WTC11 (cell line): ENCODE measurements around the gene ZNF335. TPM values are rescaled to one million over a fixed set of nuclear protein-coding genes. Genes with fewer than 3 reads are reported as not detected.
A peak's percentile ranks its signal among the peaks of the same experiment; 100 is the strongest.

ENCODE experiments used
- ATAC-seq: fragments of 200-7000 bp; cut with Tn5 transposase; 2 replicates; pipeline ENCODE4 v1.10.0; 2021; ENCODE audit warnings: mild to moderate bottlenecking, moderate library complexity
- CTCF ChIA-PET: fragments of 300-600 bp; sonication (Branson Sonifier 250); formaldehyde crosslinking; loops from one replicate; lab custom pipeline; 2021; ENCODE audit warnings: antibody characterized with exemption; lab: Charles Lee
- POLR2A ChIA-PET: fragments of 350-600 bp; sonication (Branson Sonifier 250); formaldehyde crosslinking; loops from one replicate; lab custom pipeline; 2021; ENCODE audit warnings: antibody characterized with exemption; lab: Charles Lee
- DNase-seq: peaks from one replicate; pipeline ENCODE4 v3.0.0; 2021; ENCODE audit warnings: low spot score
- H3K27ac Mint-ChIP-seq: 2 replicates; pipeline ENCODE4 v1.8.0; 2021; ENCODE audit warnings: mixed read lengths
- H3K27me3 Mint-ChIP-seq: 2 replicates; pipeline ENCODE4 v1.8.0; 2021; ENCODE audit warnings: low read depth, mild to moderate bottlenecking, moderate library complexity, mixed read lengths
- H3K36me3 Mint-ChIP-seq: 2 replicates; pipeline ENCODE4 v1.8.0; 2021; ENCODE audit warnings: mixed read lengths
- H3K4me1 Mint-ChIP-seq: 2 replicates; pipeline ENCODE4 v1.8.0; 2022; ENCODE audit warnings: mixed read lengths
- H3K4me3 Mint-ChIP-seq: 2 replicates; pipeline ENCODE4 v1.8.0; 2021; ENCODE audit warnings: mild to moderate bottlenecking, moderate library complexity, mixed read lengths
- H3K9me3 Mint-ChIP-seq: 2 replicates; pipeline ENCODE4 v1.8.0; 2021; ENCODE audit warnings: mixed read lengths
- ATF1 ChIP-seq: sonication (generic); formaldehyde crosslinking; IDR thresholded peaks from 2 replicates; pipeline ENCODE4 v1.8.1; 2023; ENCODE audit warnings: mild to moderate bottlenecking, moderate library complexity, missing genetic modification reagents
- FOXJ3 ChIP-seq: sonication (generic); formaldehyde crosslinking; IDR thresholded peaks from 2 replicates; pipeline ENCODE4 v1.9.0; 2021; ENCODE audit warnings: missing genetic modification reagents, mild to moderate bottlenecking, borderline replicate concordance
- FOXP1 ChIP-seq: sonication (generic); formaldehyde crosslinking; IDR thresholded peaks from 2 replicates; pipeline ENCODE4 v1.8.0; 2022; ENCODE audit warnings: missing genetic modification reagents, mild to moderate bottlenecking, moderate library complexity, borderline replicate concordance
- IRF1 ChIP-seq: sonication (generic); formaldehyde crosslinking; IDR thresholded peaks from 2 replicates; pipeline ENCODE4 v1.8.0; 2023; ENCODE audit warnings: missing genetic modification reagents
- JUN ChIP-seq: sonication (generic); formaldehyde crosslinking; IDR thresholded peaks from 2 replicates; pipeline ENCODE4 v1.8.0; 2023; ENCODE audit warnings: mild to moderate bottlenecking, missing genetic modification reagents
- MYBL2 ChIP-seq: sonication (generic); formaldehyde crosslinking; IDR thresholded peaks from 2 replicates; pipeline ENCODE4 v1.8.1; 2023; ENCODE audit warnings: mild to moderate bottlenecking, moderate library complexity, missing genetic modification reagents
- NFE2L1 ChIP-seq: sonication (generic); formaldehyde crosslinking; IDR thresholded peaks from 2 replicates; pipeline ENCODE4 v1.8.1; 2023; ENCODE audit warnings: missing genetic modification reagents
- NFYB ChIP-seq: sonication (generic); formaldehyde crosslinking; conservative IDR thresholded peaks from 2 replicates; pipeline ENCODE4 v1.8.0; 2022; ENCODE audit warnings: low read depth, missing genetic modification reagents
- NR1H2 ChIP-seq: sonication (generic); formaldehyde crosslinking; IDR thresholded peaks from 2 replicates; pipeline ENCODE4 v1.9.0; 2021; ENCODE audit warnings: mild to moderate bottlenecking, moderate library complexity, missing genetic modification reagents
- PREB ChIP-seq: sonication (generic); formaldehyde crosslinking; IDR thresholded peaks from 2 replicates; pipeline ENCODE4 v1.8.1; 2022; ENCODE audit warnings: mild to moderate bottlenecking, missing genetic modification reagents, moderate library complexity, borderline replicate concordance
- RORB ChIP-seq: fragments of 250-450 bp; sonication (Bioruptor Pico); IDR thresholded peaks from 2 replicates; pipeline ENCODE4 v1.9.0; 2021; ENCODE audit warnings: mild to moderate bottlenecking
- SOX15 ChIP-seq: fragments of 250-450 bp; sonication (Bioruptor Pico); IDR thresholded peaks from 2 replicates; pipeline ENCODE4 v1.9.0; 2021; ENCODE audit warnings: mild to moderate bottlenecking
- SP1 ChIP-seq: sonication (generic); formaldehyde crosslinking; conservative IDR thresholded peaks from 2 replicates; pipeline ENCODE4 v1.8.1; 2022; ENCODE audit warnings: missing genetic modification reagents
- TP53 ChIP-seq: sonication (generic); formaldehyde crosslinking; IDR thresholded peaks from 2 replicates; pipeline ENCODE4 v1.8.1; 2023; ENCODE audit warnings: mild to moderate bottlenecking, missing genetic modification reagents
- USF1 ChIP-seq: sonication (generic); formaldehyde crosslinking; IDR thresholded peaks from 2 replicates; pipeline ENCODE4 v1.8.0; 2022; ENCODE audit warnings: mild to moderate bottlenecking, missing genetic modification reagents
- USF2 ChIP-seq: sonication (generic); formaldehyde crosslinking; IDR thresholded peaks from 2 replicates; pipeline ENCODE4 v1.8.1; 2023; ENCODE audit warnings: mild to moderate bottlenecking, missing genetic modification reagents, moderate library complexity
- ZBTB21 ChIP-seq: sonication (generic); formaldehyde crosslinking; IDR thresholded peaks from 2 replicates; pipeline ENCODE4 v1.8.1; 2023; ENCODE audit warnings: mild to moderate bottlenecking, missing genetic modification reagents, borderline replicate concordance
- ZNF281 ChIP-seq: sonication (generic); formaldehyde crosslinking; IDR thresholded peaks from 2 replicates; pipeline ENCODE4 v1.8.0; 2023; ENCODE audit warnings: mild to moderate bottlenecking, missing genetic modification reagents
- ZNF423 ChIP-seq: fragments of 250-450 bp; sonication (Bioruptor Pico); IDR thresholded peaks from 2 replicates; pipeline ENCODE4 v2.1.2; 2022; ENCODE audit warnings: mild to moderate bottlenecking, moderate library complexity
- ZNF512 ChIP-seq: sonication (generic); formaldehyde crosslinking; IDR thresholded peaks from 2 replicates; pipeline ENCODE4 v1.8.1; 2022; ENCODE audit warnings: missing genetic modification reagents, borderline replicate concordance
- total RNA-seq: library from RNA; stranded (reverse); gene quantifications from 3 replicates; pipeline ENCODE4 v1.2.3, GENCODE V29; 2021

ZNF335 gene
- total RNA-seq, 1 experiment from 2014 or later: 20.0 TPM

- no peak for DNase-seq
- H3K9me3 Mint-ChIP-seq: no peaks in the 10 kb centered on the region
- no peak for TF ChIP-seq TP53 (CRISPR knock-in tag)
- TF ChIP-seq ZNF512 (CRISPR knock-in tag): no peak
- TF ChIP-seq MYBL2 (CRISPR knock-in tag): no peak
- no peak for TF ChIP-seq JUN (CRISPR knock-in tag)
- TF ChIP-seq, all 79 proteins: peak for 0
- Mint-ChIP-seq H3K36me3 (peaks cover 56% of the 10 kb centered on the region), H3K4me1 (peaks cover 27% of the 10 kb centered on the region), H3K27me3 (no peaks in the 10 kb centered on the region), H3K27ac (no peak overlapping the region), H3K4me3 (no peak overlapping the region)
- ChIA-PET POLR2A (no interaction called here), CTCF (no interaction called here)
- ATAC-seq: no peak
Measured at GRCh38 chr20:45940469-45940868, 31.5 kb downstream of the ZNF335 start.

- TF ChIP-seq USF1 (CRISPR knock-in tag) (no peak), NR1H2 (CRISPR knock-in tag) (no peak), USF2 (CRISPR knock-in tag) (no peak), ATF1 (no peak), RORB (CRISPR knock-in tag) (no peak)
- TF ChIP-seq, all 79 proteins: peak for 0
- no peak for ATAC-seq
- Mint-ChIP-seq H3K27ac (no peak overlapping the region), H3K4me3 (no peak overlapping the region), H3K36me3 (peaks cover 52% of the 10 kb centered on the region), H3K4me1 (peaks cover 27% of the 10 kb centered on the region), H3K9me3 (no peaks in the 10 kb centered on the region), H3K27me3 (no peaks in the 10 kb centered on the region)
- ChIA-PET POLR2A (no interaction called here), CTCF (no interaction called here)
- no peak for DNase-seq
Measured at GRCh38 chr20:45940053-45940452, 31.9 kb downstream of the ZNF335 start.

GRCh38 chr20:45938727-45939438, 33.1 kb downstream of the ZNF335 start:
- Mint-ChIP-seq H3K36me3 (peaks cover 41% of the 10 kb centered on the region), H3K27ac (peak overlapping the region; percentile 89)

More at GRCh38 chr20:45938727-45939438, 33.1 kb downstream of the ZNF335 start:
- POLR2A ChIA-PET: interaction anchor here (0.6 to 1.0 kb wide), 3 partner anchors 13 to 28 kb away, joined by 3 read pairs; partner anchors contain the start of gene PLTP
- Mint-ChIP-seq H3K9me3 (no peaks in the 10 kb centered on the region), H3K4me3 (peak overlapping the region; percentile 34; the same call in 1 of the 2 replicates), H3K4me1 (peaks cover 27% of the 10 kb centered on the region)
- peak; percentile 54 for DNase-seq
- CTCF ChIA-PET: interaction anchor here (0.8 to 5.0 kb wide), 5 partner anchors 19 to 74 kb away, joined by 3 to 48 read pairs (median 11); partner anchors contain the start of gene PLTP
- TF ChIP-seq SOX15 (CRISPR knock-in tag) (no peak), NFE2L1 (CRISPR knock-in tag) (0 out of 2 replicates have a peak, but pooled peaks have one; percentile 29), ZNF281 (0 out of 2 replicates have a peak, but pooled peaks have one; percentile 33), MYBL2 (CRISPR knock-in tag) (no peak), FOXP1 (CRISPR knock-in tag) (no peak), USF2 (CRISPR knock-in tag) (no peak), IRF1 (CRISPR knock-in tag) (0 out of 2 replicates have a peak, but pooled peaks have one; percentile 24), ATF1 (no peak), PREB (CRISPR knock-in tag) (no peak), SP1 (peak; percentile 15; the same call in 1 of the 2 replicates), ZNF423 (CRISPR knock-in tag) (peak; percentile 99), NFYB (peak; percentile 44), FOXJ3 (CRISPR knock-in tag) (no peak), ZBTB21 (CRISPR knock-in tag) (no peak)
- TF ChIP-seq, all 79 proteins: peak for 6
- peak; percentile 29 for ATAC-seq
- H3K27me3 Mint-ChIP-seq: no peaks in the 10 kb centered on the region
